22Rv1 (cell line): ENCODE data around the gene ALKBH6.

Experiments used
- CTCF ChIP-seq: fragments of 450-650 bp; IDR thresholded peaks from 2 replicates; pipeline ENCODE4 v1.5.1; 2017; ENCODE audit warnings: mild to moderate bottlenecking
- ZFX ChIP-seq: fragments of 450-650 bp; IDR thresholded peaks from 2 replicates; pipeline ENCODE4 v1.6.1; 2017; ENCODE audit warnings: antibody characterized with exemption, borderline replicate concordance

GRCh38 chr19:36032251-36033104, 18.5 kb upstream of the ALKBH6 start, which contains the start of gene CLIP3:
- TF ChIP-seq CTCF (no peak), ZFX (no peak)
